Measurements from ENCODE around the gene FGF7. TPM values are rescaled to one million over a fixed set of nuclear protein-coding genes. Genes with fewer than 3 reads are reported as not detected.

The FGF7 gene
- total RNA-seq, 2 donors from 2014 or later, result not detected

- Mint-ChIP-seq H3K27ac (no peak overlapping the region), H3K9me3 (no peaks in the 10 kb centered on the region), H3K36me3 (no peaks in the 10 kb centered on the region)
- no peak for ATAC-seq
- no peak for DNase-seq (ENCODE audit: low spot score in 2 of 2)
These were observed 5.5 kb downstream of the FGF7 start for GRCh38 chr15:49428409-49429095.

GRCh38 chr15:49430046-49430445 is 7.0 kb downstream of the FGF7 start:
- no peak for DNase-seq (ENCODE audit: low spot score in 2 of 2)
- no peaks in the 10 kb centered on the region for H3K9me3 Mint-ChIP-seq
- H3K27ac Mint-ChIP-seq, result no peak overlapping the region

GRCh38 chr15:49435174-49435573 is 12.1 kb downstream of the FGF7 start:
- DNase-seq (ENCODE audit: low spot score in 2 of 2) (no peak), ATAC-seq (no peak)
- no peaks in the 10 kb centered on the region for H3K36me3 Mint-ChIP-seq
- H3K9me3 Mint-ChIP-seq, result no peaks in the 10 kb centered on the region
- no peak overlapping the region for H3K27ac Mint-ChIP-seq

More at GRCh38 chr15:49430046-49430445, 7.0 kb downstream of the FGF7 start:
- ATAC-seq, result no peak
- H3K36me3 Mint-ChIP-seq, result no peaks in the 10 kb centered on the region

- Mint-ChIP-seq H3K36me3 (no peaks in the 10 kb centered on the region), H3K27ac (no peak overlapping the region), H3K9me3 (no peaks in the 10 kb centered on the region)
- ATAC-seq (no peak), DNase-seq (ENCODE audit: low spot score in 2 of 2) (no peak)
These were observed 13.7 kb downstream of the FGF7 start for GRCh38 chr15:49436751-49437150.

GRCh38 chr15:49438962-49439631 is 16.1 kb downstream of the FGF7 start:
- H3K9me3 Mint-ChIP-seq, result no peaks in the 10 kb centered on the region
- no peak for ATAC-seq

GRCh38 chr15:49439678-49440395 is 16.8 kb downstream of the FGF7 start:
- no peak for ATAC-seq
- DNase-seq (ENCODE audit: low spot score in 2 of 2), result no peak
- Mint-ChIP-seq H3K9me3 (no peaks in the 10 kb centered on the region), H3K27ac (no peak overlapping the region), H3K36me3 (no peaks in the 10 kb centered on the region)

More at GRCh38 chr15:49438962-49439631, 16.1 kb downstream of the FGF7 start:
- DNase-seq (ENCODE audit: low spot score in 2 of 2), result no peak
- no peaks in the 10 kb centered on the region for H3K36me3 Mint-ChIP-seq
- no peak overlapping the region for H3K27ac Mint-ChIP-seq

- Mint-ChIP-seq H3K36me3 (no peaks in the 10 kb centered on the region), H3K27ac (no peak overlapping the region), H3K9me3 (no peaks in the 10 kb centered on the region)
- ATAC-seq (no peak), DNase-seq (ENCODE audit: low spot score in 2 of 2) (no peak)
These were observed 18.3 kb downstream of the FGF7 start for GRCh38 chr15:49441356-49441755.

GRCh38 chr15:49441816-49442215 is 18.8 kb downstream of the FGF7 start:
- Mint-ChIP-seq H3K36me3 (no peaks in the 10 kb centered on the region), H3K9me3 (no peaks in the 10 kb centered on the region), H3K27ac (no peak overlapping the region)
- no peak for ATAC-seq
- no peak for DNase-seq (ENCODE audit: low spot score in 2 of 2)

- no peak for DNase-seq (ENCODE audit: low spot score in 2 of 2)
- Mint-ChIP-seq H3K9me3 (no peaks in the 10 kb centered on the region), H3K36me3 (no peaks in the 10 kb centered on the region), H3K27ac (no peak overlapping the region)
- no peak for ATAC-seq
These were observed 29.6 kb downstream of the FGF7 start for GRCh38 chr15:49452595-49452994.

- no peaks in the 10 kb centered on the region for H3K9me3 Mint-ChIP-seq
- no peak for ATAC-seq
- H3K27ac Mint-ChIP-seq, result no peak overlapping the region
- DNase-seq (ENCODE audit: low spot score in 2 of 2), result no peak
- no peaks in the 10 kb centered on the region for H3K36me3 Mint-ChIP-seq
These were observed 33.1 kb downstream of the FGF7 start for GRCh38 chr15:49456166-49456565.

- ATAC-seq (no peak), DNase-seq (ENCODE audit: low spot score in 2 of 2) (no peak)
- Mint-ChIP-seq H3K27ac (no peak overlapping the region), H3K36me3 (no peaks in the 10 kb centered on the region), H3K9me3 (no peaks in the 10 kb centered on the region)
These were observed 35.1 kb downstream of the FGF7 start for GRCh38 chr15:49458145-49458544.

- Mint-ChIP-seq H3K27ac (no peak overlapping the region), H3K36me3 (no peaks in the 10 kb centered on the region), H3K9me3 (no peaks in the 10 kb centered on the region)
- DNase-seq (ENCODE audit: low spot score in 2 of 2) (no peak), ATAC-seq (no peak)
These were observed 37.4 kb downstream of the FGF7 start for GRCh38 chr15:49460411-49460941.

- Mint-ChIP-seq H3K9me3 (no peaks in the 10 kb centered on the region), H3K36me3 (no peaks in the 10 kb centered on the region), H3K27ac (no peak overlapping the region)
- no peak for ATAC-seq
- no peak for DNase-seq (ENCODE audit: low spot score in 2 of 2)
These were observed 39.3 kb downstream of the FGF7 start for GRCh38 chr15:49462232-49462844.

- H3K27ac Mint-ChIP-seq, result no peak overlapping the region
- ATAC-seq (no peak), DNase-seq (ENCODE audit: low spot score in 2 of 2) (no peak)
- H3K36me3 Mint-ChIP-seq, result no peaks in the 10 kb centered on the region
- no peaks in the 10 kb centered on the region for H3K9me3 Mint-ChIP-seq
These were observed 41.5 kb downstream of the FGF7 start for GRCh38 chr15:49464522-49464921.

GRCh38 chr15:49466119-49466518 is 43.1 kb downstream of the FGF7 start:
- H3K27ac Mint-ChIP-seq, result no peak overlapping the region
- no peaks in the 10 kb centered on the region for H3K36me3 Mint-ChIP-seq
- no peak for DNase-seq (ENCODE audit: low spot score in 2 of 2)
- no peak for ATAC-seq
- H3K9me3 Mint-ChIP-seq, result no peaks in the 10 kb centered on the region

- Mint-ChIP-seq H3K9me3 (no peaks in the 10 kb centered on the region), H3K36me3 (no peaks in the 10 kb centered on the region), H3K27ac (no peak overlapping the region)
- no peak for DNase-seq (ENCODE audit: low spot score in 2 of 2)
- ATAC-seq, result no peak
These were observed 44.9 kb downstream of the FGF7 start for GRCh38 chr15:49467746-49468480.

Measured in activated naive CD4-positive, alpha-beta T cell treated with anti-CD3 and anti-CD28 coated beads, Interleukin-2, amount 50 U/mL, for 72 hours (primary cell).